ENCODE measurements around the gene YIPF7.

- no peak for TF ChIP-seq CTCF (conservative IDR thresholded peaks at IDR 0.05 in 1 of 2, IDR thresholded peaks at IDR 0.05 in 1 of 2; ENCODE audit: extremely low read depth in 1 of 2, insufficient read depth in 1 of 2, low read depth in 1 of 2, low read length in 2 of 2)
- no peak for TF ChIP-seq EZH2 (IDR thresholded peaks at IDR 0.05; ENCODE audit: borderline replicate concordance, low read length)
Measured at GRCh38 chr4:44668526-44668925, 17.1 kb upstream of the YIPF7 start.

Measured in mammary epithelial cell (primary cell).